Measurements from ENCODE around the gene CLNK. TPM values are rescaled to one million over a fixed set of nuclear protein-coding genes. Genes with fewer than 3 reads are reported as not detected.
"Not testable (repeated sequence)": the region's sequence is repeated elsewhere in the genome, so short reads cannot be mapped to it uniquely, and the experiment has no call there.

The CLNK gene
- total RNA-seq, 2 donors from 2014 or later, result not detected

DNA sequence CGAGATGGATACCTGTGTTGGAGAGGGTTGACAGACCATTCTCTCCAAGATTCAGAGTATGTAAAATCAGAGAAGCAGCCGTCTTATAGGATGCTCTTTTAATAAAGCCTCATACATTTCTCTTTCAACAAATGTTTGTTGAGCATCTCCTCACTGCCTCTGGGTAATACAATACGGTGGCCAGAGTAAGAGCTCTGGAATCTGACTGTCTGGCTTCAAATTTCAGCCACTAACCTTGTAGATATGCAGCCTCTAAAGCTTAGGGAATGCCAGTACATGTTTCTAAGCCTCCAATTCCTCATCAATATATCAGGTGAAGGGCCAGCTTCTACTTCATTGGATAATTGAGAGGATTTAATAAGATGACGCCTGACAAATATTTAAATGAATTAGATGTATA is 61.3 kb downstream of the CLNK start:
- Mint-ChIP-seq H3K27ac (no peak overlapping the region), H3K27me3 (peaks cover 11% of the 10 kb centered on the region), H3K9me3 (no peaks in the 10 kb centered on the region), H3K36me3 (ENCODE audit: low read depth) (no peaks in the 10 kb centered on the region), H3K4me3 (no peak overlapping the region), H3K4me1 (no peaks in the 10 kb centered on the region)
- ATAC-seq (replicated peaks), result no peak

DNA sequence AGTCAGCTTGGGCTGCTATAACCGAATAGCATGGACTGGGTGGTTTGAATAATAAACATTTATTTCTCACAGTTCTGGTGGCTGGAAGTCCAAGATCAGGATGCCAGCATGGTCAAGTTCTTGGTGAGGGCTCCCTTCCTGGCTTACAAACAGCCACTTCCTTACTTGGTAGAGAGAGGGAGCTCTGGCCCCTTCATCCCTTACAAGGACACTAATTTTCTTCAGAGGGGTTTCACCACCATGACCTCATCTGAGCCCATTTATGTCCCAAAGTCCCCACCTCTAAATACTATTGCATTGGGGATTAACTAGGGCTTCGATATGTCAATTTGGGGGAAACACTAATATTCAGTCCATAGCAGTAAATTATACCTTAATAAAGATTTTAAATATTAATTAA is 61.8 kb downstream of the CLNK start:
- H3K27me3 Mint-ChIP-seq, result peaks cover 16% of the 10 kb centered on the region
- no peak for ATAC-seq (replicated peaks)
- no peak overlapping the region for H3K27ac Mint-ChIP-seq
- no peaks in the 10 kb centered on the region for H3K4me1 Mint-ChIP-seq
- H3K4me3 Mint-ChIP-seq, result no peak overlapping the region
- no peaks in the 10 kb centered on the region for H3K36me3 Mint-ChIP-seq (ENCODE audit: low read depth)
- H3K9me3 Mint-ChIP-seq, result no peaks in the 10 kb centered on the region

DNA sequence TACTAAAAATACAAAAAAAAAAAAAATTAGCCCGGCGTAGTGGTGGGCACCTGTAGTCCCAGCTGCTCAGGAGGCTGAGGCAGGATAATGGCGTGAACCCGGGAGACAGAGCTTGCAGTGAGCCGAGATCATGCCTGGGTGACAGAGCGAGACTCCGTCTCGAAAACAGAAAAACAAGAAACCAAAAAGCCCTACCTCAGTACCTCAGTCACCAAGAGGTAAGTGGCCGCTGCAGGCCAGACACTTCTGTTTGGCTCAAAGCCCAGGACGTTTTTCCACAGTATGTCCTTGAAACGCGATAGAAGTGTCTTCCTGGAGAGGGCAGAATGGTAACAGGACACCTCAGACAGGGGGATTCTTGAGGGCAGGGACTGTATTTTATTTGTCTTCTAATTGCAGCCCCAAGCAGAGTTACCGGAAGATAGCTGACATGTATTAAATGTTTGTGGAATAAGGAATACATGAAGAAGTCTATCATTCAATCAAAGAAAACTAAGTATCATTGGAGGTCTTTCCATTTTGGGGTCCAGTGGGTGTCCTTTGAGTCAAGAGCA is 63.6 kb downstream of the CLNK start:
- Mint-ChIP-seq H3K27me3 (peaks cover 14% of the 10 kb centered on the region), H3K9me3 (no peaks in the 10 kb centered on the region), H3K36me3 (ENCODE audit: low read depth) (no peaks in the 10 kb centered on the region), H3K27ac (no peak overlapping the region), H3K4me1 (no peaks in the 10 kb centered on the region), H3K4me3 (no peak overlapping the region)
- no peak for ATAC-seq (replicated peaks)

DNA sequence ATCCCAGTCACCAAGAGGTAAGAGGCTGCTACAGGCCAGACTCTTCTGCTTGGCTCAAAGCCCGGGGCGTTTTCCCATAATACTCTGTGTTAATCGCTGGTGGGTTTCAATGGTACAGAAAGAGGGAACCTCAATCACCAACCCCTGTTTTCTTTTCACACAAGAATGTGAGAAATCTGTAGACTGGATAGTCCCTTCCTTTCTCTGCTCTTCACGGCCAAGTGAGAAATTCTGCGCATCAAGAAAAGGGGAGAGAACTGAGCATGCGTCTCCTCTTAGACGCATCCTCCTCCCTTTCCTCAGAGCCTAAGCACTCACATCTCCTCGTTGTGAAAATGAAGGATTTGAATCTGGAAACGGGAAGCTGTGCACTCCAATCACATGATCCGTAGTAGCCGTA is 64.7 kb downstream of the CLNK start:
- H3K4me1 Mint-ChIP-seq, result no peaks in the 10 kb centered on the region
- H3K27ac Mint-ChIP-seq, result no peak overlapping the region
- H3K4me3 Mint-ChIP-seq, result no peak overlapping the region
- no peaks in the 10 kb centered on the region for H3K36me3 Mint-ChIP-seq (ENCODE audit: low read depth)
- ATAC-seq (replicated peaks), result no peak
- peaks cover 10% of the 10 kb centered on the region for H3K27me3 Mint-ChIP-seq
- H3K9me3 Mint-ChIP-seq, result no peaks in the 10 kb centered on the region

DNA sequence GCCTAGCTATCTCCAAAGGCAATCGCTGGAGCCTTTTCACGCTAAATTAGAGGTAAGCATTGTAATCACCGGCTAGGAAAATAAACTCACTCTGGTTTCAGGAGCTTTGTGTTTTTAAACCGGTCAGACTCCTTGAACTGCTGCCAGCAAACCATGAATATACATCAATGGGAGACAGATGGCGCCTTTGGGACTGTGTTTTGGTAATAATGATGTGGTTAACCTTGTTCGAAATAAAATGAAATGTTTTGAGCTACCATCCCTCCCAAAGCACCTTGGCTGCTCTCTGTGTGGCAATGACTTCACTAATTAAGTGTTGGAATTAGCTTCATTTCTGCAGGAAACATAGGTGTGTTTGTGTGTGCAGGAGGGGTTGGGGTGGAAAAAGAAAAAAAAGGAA is 65.3 kb downstream of the CLNK start:
- no peak for ATAC-seq (replicated peaks)
- no peak overlapping the region for H3K27ac Mint-ChIP-seq

DNA sequence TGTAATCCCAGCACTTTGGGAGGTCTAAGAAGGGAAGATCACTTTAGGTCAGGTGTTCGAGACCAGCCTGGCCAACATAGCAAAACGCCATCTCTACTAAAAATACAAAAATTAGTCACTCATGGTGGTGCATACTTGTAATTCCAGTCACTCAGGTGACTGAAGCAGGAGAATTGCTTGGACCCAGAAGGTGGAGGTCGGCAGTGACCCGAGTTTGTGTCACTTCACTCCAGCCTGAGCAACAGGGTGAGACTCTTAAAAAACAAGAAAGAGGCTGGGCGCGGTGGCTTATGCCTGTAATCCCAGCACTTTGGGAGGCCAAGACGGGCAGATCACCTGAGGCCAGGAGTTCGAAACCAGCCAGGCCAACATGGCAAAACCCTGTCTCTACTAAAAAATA is 69.6 kb downstream of the CLNK start:
- not testable (repeated sequence) for H3K27me3 Mint-ChIP-seq

More for the DNA sequence above, 65.3 kb downstream of the CLNK start:
- Mint-ChIP-seq H3K4me1 (no peaks in the 10 kb centered on the region), H3K9me3 (no peaks in the 10 kb centered on the region), H3K27me3 (peaks cover 10% of the 10 kb centered on the region), H3K36me3 (ENCODE audit: low read depth) (no peaks in the 10 kb centered on the region), H3K4me3 (no peak overlapping the region)

DNA sequence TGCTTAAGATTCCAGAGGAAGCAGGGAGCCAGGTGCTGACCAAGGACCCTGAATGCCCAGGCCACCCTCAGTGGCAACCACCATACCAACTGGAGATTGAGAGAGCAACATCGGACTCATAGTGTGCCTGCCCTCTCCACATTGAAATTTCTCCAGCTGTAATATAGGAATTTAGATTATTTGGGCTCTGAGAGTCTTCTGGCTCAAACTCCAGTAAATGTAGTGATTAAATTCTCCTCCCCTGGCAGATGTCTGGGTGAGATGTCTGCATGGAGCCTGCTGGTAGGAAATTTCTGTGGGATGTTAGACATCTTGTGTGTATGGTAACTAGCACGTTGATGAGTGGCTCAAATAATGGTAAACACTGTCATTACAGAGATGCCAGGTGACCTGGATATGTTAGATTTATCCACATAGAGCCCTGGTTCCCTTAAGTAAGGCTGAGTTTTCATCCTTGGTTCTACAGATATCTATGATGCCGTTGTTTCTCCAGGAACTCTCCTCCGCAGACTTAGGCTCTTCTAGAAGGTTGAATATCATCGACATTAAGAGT is 70.6 kb downstream of the CLNK start:
- Mint-ChIP-seq H3K9me3 (no peaks in the 10 kb centered on the region), H3K27me3 (peaks cover 9% of the 10 kb centered on the region), H3K27ac (no peak overlapping the region), H3K4me3 (no peak overlapping the region), H3K36me3 (ENCODE audit: low read depth) (no peaks in the 10 kb centered on the region), H3K4me1 (no peaks in the 10 kb centered on the region)
- no peak for ATAC-seq (replicated peaks)

More for the DNA sequence above, 69.6 kb downstream of the CLNK start:
- ATAC-seq (replicated peaks); H3K27ac Mint-ChIP-seq; H3K4me1 Mint-ChIP-seq; H3K9me3 Mint-ChIP-seq; H3K4me3 Mint-ChIP-seq; H3K36me3 Mint-ChIP-seq (ENCODE audit: low read depth): not testable (repeated sequence)

DNA sequence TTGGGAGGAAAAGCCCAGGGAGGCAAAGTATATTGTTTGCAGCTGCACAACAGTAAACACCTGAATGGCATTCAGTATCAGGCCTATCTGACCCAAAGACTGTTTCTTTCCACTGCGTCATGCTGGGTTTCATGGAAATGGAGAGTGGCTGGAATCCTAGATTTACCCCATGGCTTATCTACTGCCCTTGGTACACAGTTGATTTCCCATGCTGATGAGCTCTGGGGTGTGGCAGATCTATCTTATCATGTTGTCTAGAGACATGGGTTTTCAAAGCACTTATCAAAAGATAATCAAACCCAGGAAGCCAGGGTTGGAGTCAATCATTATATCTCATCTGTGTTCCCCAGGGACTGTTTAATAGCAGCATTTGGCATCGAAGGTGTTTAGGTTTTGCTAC is 72.1 kb downstream of the CLNK start:
- Mint-ChIP-seq H3K4me3 (no peak overlapping the region), H3K36me3 (ENCODE audit: low read depth) (no peaks in the 10 kb centered on the region), H3K27me3 (peaks cover 3% of the 10 kb centered on the region), H3K4me1 (no peaks in the 10 kb centered on the region), H3K9me3 (no peaks in the 10 kb centered on the region), H3K27ac (no peak overlapping the region)
- ATAC-seq (replicated peaks), result no peak

DNA sequence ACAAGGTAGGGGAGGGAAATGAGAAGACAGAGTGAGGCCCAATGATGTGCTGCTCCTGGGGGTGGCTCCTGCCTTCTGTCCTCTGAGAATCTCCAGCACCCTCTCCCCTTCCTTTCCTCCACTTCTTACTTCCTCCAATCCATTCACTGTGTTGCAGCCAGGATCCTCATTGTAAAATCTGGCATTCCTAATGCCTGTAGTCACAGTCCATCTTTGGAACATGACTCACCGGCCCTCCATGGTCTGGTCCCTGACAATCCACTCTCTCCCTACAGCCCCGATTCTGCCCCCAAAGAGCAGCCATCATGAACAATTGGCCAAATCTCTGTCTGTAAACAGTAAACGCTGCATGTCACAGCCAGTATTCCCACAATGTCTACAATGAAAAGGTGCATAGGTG is 72.9 kb downstream of the CLNK start:
- no peaks in the 10 kb centered on the region for H3K36me3 Mint-ChIP-seq (ENCODE audit: low read depth)
- H3K27ac Mint-ChIP-seq, result no peak overlapping the region
- H3K27me3 Mint-ChIP-seq, result peaks cover 3% of the 10 kb centered on the region
- no peaks in the 10 kb centered on the region for H3K9me3 Mint-ChIP-seq
- H3K4me3 Mint-ChIP-seq, result no peak overlapping the region
- ATAC-seq (replicated peaks), result no peak
- no peaks in the 10 kb centered on the region for H3K4me1 Mint-ChIP-seq

DNA sequence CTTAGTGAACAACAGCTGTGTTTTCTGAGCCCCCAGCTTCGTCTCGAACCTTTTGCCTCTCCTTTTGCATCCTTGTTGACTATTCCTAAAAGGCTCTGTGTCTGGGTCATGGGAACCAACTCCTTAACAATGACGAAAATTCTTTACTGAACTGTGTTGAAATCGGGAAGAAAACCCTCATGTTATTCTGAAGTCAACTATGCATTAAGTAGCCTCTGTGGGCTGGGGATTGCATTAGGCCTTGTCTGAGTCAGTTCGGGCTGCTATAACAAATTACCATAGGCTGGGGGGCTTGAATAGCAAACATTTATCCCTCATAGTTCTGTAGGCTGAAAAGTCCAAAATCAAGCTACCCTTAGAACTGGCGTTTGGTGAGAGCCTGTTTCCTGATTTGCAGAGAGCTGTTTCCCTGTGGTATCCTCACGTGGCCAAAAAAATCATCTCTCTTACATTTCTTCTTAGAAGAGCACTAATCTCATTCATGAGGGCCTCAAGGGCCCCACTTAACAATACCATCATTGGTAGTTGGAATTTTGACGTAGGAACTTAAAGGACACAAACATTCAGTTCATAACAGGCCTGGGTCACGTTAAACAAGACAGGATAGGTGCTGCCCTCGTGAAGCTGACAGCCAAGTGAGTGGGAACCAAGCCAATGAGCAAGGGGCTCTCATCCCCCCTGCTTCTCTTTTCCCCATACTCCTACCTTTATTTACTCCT is 75.9 kb downstream of the CLNK start:
- H3K4me1 Mint-ChIP-seq, result no peaks in the 10 kb centered on the region
- no peaks in the 10 kb centered on the region for H3K36me3 Mint-ChIP-seq (ENCODE audit: low read depth)
- peaks cover 3% of the 10 kb centered on the region for H3K27me3 Mint-ChIP-seq
- no peak overlapping the region for H3K27ac Mint-ChIP-seq
- no peaks in the 10 kb centered on the region for H3K9me3 Mint-ChIP-seq
- no peak for ATAC-seq (replicated peaks)
- no peak overlapping the region for H3K4me3 Mint-ChIP-seq

DNA sequence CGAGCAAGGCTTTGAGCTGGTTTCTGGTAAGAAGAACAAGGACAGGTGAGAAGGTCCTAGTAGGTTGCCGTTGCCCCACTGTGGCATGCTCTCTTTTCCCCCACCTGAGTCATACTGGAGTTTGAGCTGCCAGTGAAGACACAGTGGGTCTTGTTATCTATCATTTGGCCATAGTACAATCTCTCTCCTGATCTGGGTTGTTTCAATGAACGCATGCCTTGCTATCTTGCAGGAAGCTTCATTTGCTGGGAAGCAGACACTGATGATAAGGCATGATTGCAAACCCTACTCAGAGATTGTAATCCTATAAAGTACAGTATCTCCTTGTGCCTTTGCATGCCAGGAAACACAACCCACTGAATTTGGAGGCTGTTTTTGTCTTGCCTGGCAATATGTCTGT is 77.4 kb downstream of the CLNK start:
- Mint-ChIP-seq H3K36me3 (ENCODE audit: low read depth) (no peaks in the 10 kb centered on the region), H3K9me3 (no peaks in the 10 kb centered on the region), H3K27me3 (peaks cover 3% of the 10 kb centered on the region), H3K4me1 (no peaks in the 10 kb centered on the region), H3K27ac (no peak overlapping the region), H3K4me3 (no peak overlapping the region)
- ATAC-seq (replicated peaks), result no peak

DNA sequence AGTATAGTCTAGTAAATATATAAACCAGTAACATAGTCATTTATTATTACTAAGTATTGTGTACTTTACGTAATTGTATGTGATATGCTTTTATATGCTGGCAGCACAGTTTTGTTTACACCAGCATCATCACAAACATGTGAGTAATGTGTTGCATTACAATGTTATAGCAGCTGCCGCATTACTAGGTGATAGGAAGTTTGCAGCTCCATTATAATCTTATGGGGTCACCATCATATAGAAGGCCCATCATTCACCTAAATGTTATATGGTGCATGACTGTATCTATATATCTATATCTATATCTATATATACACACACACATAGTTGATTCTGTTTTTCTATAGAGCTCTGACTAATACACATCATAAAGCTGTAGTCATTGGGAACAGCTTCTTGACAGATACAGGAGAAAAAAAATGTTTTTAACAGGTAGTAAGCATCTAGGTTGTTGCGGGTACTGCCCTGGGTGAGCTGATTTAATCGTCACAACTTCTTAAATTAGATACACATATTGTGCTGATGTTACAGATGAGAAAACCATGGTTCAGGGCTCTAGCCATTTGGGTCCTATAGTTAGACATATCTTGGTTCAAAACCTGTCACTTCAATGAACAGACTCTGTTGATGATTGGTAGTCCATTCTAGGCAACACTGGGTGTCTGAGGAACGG is 77.9 kb downstream of the CLNK start:
- Mint-ChIP-seq H3K27ac (no peak overlapping the region), H3K36me3 (ENCODE audit: low read depth) (no peaks in the 10 kb centered on the region), H3K27me3 (peaks cover under 1% of the 10 kb centered on the region), H3K4me1 (no peaks in the 10 kb centered on the region), H3K4me3 (no peak overlapping the region), H3K9me3 (no peaks in the 10 kb centered on the region)
- no peak for ATAC-seq (replicated peaks)

DNA sequence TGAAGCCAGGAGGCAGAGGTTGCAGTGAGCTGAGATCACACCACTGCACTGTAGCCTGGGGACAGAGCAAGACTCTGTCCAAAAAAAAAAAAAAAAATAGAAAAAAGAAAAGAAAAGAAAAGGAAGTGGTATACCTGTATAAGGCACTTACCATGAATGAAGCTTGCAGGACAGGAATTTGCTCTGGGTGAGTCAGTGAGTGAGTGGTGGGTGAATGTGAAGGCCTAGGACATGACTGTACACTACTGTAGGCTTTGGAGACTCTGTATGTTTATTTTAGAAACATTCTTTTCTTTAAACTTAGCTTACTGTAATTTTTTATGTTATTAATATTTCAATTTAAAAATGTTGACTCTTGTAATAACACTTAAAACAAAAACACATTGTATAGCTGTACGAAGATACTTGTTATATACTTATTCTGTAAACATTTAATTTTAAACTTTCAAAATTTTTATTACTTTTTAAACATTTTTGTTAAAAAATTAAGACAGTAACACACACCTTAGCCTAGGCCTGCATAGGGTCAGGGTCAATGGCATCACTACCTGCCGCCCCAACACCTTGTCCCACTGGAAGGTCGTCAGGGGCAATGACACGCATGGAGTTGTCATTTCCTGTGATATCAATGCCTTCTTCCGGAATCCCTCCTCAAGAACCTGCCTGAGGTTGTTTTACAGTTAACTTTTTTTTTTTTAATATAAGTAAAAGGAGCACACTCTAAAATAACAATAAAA is 78.7 kb downstream of the CLNK start:
- H3K36me3 Mint-ChIP-seq (ENCODE audit: low read depth), result no peaks in the 10 kb centered on the region
- no peak overlapping the region for H3K4me3 Mint-ChIP-seq
- no peaks in the 10 kb centered on the region for H3K4me1 Mint-ChIP-seq
- no peak for ATAC-seq (replicated peaks)
- no peaks in the 10 kb centered on the region for H3K9me3 Mint-ChIP-seq
- no peak overlapping the region for H3K27ac Mint-ChIP-seq
- no peaks in the 10 kb centered on the region for H3K27me3 Mint-ChIP-seq

DNA sequence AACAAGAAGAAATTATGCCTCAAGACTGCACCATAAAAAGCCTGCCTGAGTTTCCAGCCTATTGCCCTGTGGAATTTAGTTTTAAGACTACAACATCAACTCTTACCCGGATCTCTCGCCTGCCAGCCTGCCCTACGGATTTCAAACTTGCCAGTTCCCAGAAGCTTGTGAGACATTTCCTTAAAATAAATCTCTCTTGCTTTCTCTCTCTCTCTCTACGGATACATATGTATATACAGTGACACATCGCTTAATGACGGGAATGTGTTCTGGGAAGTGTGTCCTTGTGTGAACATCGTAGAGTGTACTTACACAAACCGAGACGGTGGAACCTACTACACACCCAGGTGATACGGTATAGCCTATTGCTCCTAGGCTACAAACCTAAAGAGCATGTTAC is 79.5 kb downstream of the CLNK start:
- no peaks in the 10 kb centered on the region for H3K36me3 Mint-ChIP-seq (ENCODE audit: low read depth)
- H3K27ac Mint-ChIP-seq, result no peak overlapping the region
- H3K27me3 Mint-ChIP-seq, result peaks cover 2% of the 10 kb centered on the region
- no peak overlapping the region for H3K4me3 Mint-ChIP-seq
- no peaks in the 10 kb centered on the region for H3K4me1 Mint-ChIP-seq
- ATAC-seq (replicated peaks), result no peak
- H3K9me3 Mint-ChIP-seq, result no peaks in the 10 kb centered on the region
